HG03354 (cell line): ENCODE data around the gene PTX4.
A peak's percentile ranks its signal among the peaks of the same experiment; 100 is the strongest.
"Not testable (repeated sequence)": the region's sequence is repeated elsewhere in the genome, so short reads cannot be mapped to it uniquely, and the experiment has no call there.

Experiments used
- ATAC-seq: cut with Tn5 transposase; IDR thresholded peaks from one replicate; pipeline ENCODE4 v1.9.1; 2021; ENCODE audit warnings: mild to moderate bottlenecking; ENCODE audit not compliant: unreplicated experiment, poor library complexity, severe bottlenecking

PTX4 gene

DNA sequence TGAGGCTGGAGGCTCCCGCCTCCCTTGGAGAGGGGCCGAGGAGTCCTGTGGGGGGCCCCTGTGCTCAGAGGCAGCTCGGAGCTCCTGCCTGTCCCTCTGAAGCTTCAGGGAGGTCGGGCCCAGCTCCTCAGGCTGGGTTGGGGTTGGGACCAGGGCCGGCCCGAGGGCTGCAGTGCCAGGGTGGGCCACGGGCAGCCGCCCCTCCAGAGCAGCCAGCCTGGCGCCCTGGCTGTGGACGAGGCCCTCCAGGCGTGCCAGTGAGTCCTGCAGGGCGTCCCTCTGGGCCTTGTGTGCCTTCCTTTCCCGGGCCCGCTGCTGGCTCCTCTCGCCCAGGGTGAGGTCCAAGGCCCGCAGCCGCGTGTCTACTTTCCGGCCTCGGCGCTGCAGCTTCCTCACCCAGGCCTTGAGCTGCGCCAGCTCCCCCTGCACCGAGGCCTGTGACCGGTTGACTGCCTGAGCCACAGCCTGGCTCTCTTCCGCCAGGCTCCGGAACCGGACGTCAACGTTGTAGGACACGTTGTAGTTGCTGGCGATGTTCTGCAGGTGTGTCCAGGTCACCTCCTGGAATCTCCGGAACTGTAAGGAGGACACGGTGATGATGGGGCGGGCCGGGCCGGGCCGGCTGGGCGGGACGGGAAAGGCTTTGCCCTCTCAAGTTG is 1.2 kb downstream of the PTX4 start:
- no peak for ATAC-seq

DNA sequence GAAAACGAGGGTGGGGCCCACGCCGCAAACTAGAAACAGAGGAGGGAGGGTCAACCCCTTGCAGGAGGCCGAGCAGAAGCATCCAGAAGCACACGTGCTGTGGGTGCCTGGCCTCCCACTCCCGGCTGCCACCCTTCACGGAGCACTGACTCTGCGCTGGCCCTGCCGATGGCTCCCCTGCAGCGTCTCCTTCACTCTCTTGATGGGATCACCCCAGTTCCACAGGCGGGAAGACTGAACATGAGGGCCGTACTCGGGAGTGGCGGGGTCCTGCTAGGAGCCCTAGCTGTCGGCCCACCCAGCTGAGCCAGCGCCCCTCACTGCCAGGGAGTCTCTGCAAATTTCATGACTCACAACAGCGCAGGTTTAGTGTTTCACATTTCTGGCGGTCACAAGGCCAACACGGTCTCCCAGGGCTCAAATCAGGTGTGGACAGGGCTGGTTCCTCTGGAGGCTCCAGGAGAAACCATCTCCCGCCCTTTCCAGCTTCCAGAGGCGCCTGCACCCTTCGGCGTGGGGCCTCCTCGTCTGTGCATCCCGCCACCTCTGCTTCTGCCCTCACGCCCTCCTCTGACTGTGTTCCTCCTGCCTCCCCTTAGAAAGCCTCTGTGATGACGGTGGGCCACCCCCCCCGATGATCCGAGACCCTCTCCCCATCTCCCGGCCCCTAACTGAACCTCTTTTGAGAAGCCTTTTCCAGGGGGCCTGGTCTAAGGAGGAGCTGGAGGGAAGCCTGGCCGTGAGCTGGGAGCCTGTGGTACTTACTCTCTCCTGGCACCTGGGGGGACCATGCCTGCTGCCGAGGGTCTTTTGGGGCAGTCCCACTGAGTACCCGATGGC is 2.0 kb downstream of the PTX4 start:
- ATAC-seq, result no peak

DNA sequence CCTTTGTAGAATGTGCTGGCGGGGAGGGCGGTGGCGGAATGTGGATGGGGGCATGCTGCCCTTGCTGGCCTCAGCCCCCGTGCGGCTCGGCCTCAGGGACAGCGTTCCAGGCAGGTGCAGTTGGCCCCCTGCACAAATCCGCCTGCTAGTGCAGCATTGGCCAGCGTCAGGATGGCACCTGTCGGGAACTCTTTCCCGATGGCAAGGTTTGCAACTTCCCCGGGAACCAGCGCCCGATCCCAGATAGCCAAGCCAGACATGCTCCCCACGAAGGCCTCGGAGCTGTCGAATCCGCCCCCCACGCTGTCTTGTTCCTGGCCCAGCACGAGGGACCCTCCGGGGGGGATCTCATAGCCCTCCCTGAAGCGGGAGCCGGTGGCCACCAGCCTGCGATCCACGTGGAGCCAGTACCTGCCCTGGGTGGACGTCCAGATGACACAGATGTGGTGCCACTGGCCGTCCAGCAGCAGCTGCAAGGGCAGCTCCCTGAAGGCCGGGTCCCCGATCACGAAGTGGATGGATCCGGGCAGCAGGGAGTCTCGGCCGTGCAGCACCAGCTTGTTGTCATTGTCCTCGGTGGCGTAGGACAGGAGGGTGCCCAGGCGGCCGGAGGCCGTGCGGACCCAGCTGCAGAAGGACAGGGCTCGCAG is 2.8 kb downstream of the PTX4 start:
- no peak for ATAC-seq

DNA sequence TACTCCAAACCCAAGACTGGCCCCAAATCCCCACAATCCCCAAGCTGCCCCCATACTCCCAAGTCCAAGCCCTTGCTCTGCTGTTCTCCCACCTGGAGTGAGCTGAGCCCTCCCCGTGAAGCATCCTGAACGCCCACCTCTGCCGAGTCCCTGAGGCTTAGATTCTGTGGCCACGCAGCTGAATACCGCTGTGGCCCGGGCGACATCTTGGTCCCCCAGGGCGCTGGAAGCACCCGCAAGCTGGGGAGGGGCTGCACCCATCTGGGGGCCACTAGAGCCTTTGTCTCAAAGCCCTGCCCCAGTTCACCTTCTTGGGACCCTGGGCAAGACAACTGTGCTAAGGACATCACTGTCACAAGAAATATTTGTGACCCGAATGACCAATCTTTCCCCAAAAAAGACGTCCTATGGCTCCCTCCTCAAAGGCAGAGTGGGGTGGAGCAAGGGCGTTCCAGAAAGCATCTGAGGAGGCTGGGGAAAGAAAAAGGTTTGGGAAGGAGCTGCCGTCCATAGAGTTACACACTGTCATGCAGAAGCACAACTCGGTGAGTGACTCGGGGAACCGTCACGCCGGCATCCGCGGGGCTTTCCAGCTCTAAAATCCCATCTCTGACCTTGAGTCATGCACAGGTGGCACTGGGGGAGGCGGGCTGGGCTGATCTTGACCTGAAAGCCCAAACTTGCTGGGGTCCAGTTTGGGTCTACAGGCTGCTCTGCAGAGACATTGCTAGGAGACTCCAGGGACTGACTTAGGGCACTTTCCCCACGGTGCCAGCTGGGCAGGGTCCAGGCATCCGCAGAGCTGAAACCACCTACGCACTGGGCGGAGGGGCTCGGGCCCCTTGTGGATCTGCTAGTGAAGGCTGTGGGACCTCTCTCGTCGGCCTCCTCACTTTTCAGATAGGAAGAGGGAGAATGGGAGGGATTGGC is 6.6 kb downstream of the PTX4 start:
- no peak for ATAC-seq

DNA sequence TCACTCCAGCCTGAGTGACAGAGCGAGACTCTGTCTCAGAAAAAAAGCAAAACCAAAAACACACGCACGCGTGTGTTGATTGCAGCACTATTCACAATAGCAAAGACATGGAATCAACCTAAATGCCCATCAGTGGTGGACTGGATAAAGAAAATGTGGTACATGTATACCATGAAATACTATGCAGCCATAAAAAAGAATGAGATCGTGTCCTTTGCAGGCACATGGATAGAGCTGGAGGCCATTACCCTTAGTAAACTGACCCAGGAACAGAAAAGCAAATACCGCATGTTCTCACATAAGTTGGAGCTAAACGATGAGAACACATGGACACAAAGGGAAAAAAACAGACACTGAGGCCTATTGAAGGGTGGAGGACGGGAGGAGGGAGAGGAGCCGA is 9.8 kb downstream of the PTX4 start:
- not testable (repeated sequence) for ATAC-seq

DNA sequence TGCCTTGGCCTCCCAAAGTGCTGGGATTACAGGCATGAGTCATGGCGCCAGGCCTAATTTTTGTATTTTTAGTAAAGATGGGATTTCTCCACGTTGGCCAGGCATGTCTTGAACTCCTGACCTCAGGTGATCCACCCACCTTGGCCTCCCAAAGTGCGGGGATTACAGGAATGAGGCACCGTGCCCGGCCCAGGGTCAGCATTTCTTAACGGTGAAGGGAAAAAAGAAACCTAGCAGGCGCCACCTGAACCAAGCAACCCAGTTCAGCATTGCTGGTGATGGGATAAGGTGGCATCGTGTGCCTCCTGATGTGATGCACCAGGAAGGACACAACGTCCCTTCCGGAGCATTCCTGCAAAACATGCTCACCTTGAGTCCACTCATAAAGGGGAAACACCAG is 11.7 kb downstream of the PTX4 start:
- ATAC-seq, result no peak

DNA sequence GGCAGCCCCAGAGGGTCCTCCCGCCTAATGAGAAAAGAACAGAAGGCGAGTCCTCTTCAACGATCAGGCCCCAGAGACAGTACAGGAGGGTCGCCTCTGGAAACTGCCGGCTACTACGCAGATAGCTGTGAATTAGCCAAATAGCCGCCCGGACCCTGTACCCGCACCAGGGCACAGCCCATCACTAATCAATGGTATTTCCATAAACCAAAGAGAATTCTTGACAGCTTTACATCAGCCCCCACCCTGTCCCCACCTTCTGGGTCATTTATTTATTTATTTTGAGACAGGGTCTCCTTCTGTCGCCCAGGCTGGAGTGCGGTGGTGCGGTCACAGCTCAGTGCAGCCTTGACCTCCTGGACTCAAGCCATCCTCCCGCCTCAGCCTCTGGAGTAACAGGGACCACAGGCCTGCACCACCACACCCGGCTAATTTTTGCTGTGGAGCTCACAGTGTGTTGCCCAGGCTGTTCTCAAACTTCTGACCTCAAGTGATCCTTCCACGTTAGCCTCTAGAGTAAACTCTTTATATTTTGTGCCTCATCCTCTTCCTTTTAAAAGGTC is 13.1 kb downstream of the PTX4 start:
- no peak for ATAC-seq

DNA sequence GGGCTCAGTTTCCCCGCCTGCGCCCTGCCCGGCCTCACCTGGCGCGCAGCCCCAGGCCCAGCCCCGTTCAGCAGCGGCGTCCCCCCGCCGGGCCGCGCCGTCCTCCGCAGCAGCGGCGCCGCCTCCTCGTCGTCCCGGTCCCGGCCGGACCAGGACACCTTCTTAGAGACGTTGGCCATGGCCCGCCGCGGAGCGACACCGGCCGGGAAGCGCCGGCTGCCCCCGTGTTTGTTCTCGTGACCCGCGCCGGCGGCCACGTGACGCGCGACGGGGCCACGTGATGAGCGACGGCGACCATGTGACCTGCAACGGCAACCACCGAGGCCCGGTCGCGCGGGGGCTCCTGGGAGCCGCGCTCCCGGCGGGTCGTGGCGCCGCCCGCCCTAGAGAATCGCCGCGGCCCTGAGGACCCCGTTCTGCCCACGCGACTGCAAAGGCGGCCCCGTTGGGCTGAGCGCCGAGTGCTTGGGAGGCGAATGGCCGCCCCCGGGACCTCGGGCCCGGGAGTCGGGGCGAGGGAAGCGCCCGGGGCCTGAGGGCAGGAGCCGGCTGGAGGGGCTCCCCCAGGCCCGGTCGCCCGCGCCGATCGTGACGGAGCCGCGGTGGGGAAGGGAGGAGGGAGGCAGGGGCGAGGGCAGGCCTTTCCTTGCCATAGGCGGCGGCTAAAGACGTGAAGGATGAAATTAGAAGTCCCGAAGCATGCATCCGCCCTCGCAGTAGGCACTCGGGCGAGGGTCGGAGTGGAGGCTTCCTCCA is 13.8 kb downstream of the PTX4 start, which contains the start of gene CLCN7:
Gene CLCN7 (minus strand): TSS at position 233 of the 756 bp plus-strand sequence. CDS start 54 bp downstream, at position 179.
- peak; percentile 86 for ATAC-seq

DNA sequence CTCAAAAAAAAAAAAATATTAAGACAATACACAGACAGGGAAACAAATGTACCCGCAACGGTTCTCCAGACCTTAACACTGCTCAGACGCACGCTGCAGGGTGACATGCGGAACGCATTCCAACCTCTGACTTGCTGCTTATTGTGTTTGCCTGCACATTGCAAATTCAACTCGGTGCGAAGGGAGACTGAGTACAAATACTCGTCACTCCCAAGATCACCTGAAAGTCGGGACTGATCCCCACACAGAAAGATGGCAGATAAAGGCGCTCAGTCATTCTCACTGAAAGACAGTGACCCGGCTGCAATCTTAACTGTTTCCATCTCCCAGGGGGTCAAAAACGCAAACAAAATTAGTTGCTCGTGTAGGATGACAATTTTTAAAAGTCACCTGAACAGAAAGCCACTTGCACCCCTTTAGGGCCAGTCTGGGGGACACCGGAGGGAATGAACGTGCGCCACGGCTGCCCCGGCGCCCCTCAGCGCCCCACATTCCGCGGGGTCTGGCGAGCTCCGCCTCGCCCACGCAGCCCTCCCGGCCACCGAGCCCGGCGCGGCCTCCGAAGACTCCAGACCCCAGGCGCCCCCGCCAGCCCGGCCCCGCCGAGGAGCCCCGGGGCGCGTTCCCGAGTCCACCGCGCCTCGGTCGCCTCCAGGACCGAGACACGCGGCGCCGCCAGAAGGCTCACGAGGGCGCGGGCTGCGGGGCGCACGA is 14.5 kb downstream of the PTX4 start:
- ATAC-seq, result peak; percentile 21

DNA sequence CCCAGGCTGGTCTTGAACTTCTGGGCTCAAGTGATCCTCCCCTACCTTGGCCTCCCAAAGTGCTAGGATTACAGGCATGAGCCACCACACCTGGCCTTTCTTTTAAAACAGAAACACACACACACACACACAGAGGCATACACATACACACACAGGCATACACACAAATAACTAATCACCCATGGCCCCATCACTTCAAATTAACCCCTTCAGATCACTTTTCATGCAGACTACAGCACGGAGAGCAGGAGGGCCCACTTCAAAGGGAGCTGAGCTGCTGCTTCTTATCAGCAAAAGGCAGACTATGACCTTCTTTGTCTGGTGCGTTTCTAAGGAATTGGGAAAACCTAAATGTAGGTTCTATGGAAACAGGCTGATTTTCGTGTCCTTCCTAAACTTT is 15.8 kb downstream of the PTX4 start:
- ATAC-seq, result no peak

DNA sequence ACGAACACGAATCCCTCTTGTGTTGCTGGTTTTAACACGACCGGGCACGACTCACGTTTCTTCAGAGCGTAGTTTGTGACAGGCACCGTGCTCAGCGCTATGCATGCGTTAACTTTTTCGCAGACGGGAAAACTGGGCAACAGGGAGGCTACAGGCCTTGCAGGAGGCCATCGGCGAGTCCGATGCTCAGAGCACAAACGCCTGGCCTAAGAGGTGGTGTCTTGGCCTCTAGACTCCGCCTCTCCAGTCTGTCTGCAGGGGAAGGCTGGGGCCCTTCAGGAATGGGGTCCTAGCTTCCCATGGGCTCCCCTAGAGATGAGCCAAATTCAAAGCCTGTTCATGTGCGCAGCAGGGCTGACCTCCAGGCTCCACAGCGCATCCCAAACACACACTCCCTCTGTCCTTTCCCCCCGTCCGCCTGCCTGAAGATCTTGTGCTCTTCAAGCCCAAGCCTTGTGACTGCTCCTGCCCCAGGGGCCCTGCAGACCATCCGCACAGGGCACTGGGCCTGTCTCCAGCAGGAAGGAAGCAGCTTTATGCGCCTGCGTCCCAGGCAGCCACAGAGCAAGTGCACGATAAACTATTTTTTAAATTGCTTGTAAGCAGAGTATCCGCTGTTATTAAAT is 17.1 kb downstream of the PTX4 start:
- ATAC-seq, result no peak

DNA sequence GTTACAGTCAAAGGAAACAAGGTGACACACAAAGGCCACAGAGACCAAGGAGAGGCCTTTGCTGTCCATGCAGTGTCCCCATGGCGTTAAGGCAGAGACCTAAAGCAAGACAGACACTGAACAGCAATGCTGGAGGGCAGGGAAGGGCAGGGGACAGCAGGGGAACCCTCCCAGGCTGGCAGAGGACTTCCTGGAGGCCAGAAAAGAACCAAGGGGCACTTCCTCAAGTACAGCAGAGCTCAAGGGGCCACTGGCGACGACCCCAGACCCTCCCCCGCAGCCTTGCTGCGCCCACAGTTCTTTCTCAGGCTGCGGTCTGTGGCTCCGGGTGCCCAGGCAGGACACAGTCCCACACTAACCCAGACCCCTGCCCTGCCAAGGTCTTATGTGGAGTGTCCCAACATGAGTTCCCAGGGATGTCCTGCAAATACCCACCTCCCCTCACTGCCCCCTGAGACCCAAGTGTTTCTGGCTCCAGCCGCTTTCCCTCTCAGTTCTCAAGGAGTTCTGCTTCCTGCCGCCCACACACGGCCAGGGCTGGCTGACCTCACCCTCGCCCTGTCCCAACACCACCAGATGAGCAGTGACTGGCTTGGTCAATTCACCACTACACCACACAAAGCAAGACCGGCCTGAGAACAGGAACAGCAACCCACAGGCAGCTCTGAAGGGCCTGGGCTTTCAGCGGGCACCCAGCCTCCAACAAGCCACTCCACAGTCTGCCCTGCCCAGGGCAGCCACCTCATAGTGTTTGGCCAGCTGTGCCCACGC is 18.1 kb downstream of the PTX4 start:
- no peak for ATAC-seq

DNA sequence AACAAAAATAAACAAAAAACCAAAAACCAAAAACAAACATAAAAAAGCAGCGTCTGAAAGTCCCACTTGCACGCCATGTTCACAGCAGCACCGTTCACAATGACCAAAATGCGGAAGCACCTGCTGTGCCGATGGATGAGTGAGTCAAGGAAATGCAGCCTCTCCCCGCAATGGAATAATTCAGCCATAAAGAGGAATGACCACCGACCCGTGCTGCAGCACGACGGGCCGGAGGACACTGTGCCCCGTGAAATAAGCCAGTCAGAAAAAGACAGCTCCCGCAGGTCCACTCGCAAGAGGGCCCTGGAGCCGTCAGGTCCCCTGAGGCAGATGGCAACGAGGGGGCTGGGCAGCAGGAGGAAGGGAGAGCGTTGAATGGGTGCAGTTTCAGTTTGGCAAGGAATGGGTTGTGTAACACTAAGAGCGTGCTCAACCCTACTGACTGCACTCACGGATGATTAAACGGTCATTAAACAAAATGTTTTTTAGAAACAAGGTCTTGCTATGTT is 19.0 kb downstream of the PTX4 start:
- no peak for ATAC-seq

DNA sequence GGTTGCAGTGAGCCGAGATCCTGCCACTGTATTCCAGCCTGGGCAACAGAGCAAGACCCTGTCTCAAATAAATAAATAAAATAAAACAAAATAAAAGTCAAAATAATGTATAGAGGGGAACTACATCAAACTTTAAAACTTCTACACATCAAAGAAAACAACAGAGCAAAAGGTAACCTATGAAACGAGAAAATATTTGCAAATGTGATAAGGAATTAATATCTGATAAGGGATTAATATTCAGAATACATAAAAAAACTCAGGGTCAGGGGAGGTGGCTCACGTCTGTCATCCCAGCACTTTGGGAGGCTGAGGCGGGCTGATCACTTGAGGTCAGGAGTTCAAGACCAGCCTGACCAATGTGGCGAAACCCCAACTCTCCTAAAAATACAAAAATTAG is 19.6 kb downstream of the PTX4 start:
- not testable (repeated sequence) for ATAC-seq

DNA sequence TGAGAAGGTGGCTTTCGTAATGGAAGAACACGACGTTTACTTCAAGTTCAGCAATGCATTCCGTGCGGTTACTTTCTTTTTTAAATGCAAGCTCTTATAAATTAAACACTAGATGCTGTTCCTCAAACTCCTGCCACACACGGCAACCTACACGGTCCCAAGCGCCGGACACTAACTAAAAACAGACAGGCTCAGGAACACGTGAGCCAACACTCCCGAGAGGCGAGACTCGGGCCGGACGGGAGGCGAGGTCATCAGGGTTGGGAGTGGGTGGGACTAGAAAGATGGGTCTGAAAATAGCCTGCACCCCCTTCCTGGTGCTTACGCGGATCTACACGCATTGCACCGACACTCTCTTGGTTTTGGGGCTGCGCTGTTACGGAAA is 20.3 kb downstream of the PTX4 start:
- ATAC-seq, result no peak

DNA sequence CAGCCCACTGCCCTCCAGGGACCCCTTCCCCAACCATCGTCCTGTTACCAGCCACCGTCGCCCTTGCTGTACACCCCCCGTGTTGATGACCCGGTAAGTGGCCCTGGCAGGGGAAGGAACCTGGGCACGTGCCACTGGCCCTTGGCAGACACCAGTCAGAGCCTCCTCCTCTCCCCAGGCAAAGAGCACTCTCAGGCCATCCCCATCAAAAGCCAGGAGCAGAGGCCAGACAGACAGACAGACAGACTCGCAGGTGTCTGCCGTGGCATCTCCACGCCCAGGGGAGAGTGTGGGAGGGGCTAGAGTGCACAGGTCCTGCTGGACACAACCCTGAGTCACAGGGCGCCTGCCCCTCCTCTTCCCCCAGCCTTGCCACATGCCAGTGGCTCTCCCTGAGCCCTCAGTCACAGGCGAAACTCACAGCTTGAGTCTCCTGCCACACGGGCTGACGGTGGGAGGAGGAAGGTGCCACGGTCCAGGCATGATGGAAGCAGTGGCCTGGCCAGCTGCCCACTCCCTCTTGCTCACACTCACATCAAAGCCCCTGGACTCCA is 21.7 kb downstream of the PTX4 start:
- ATAC-seq, result no peak

DNA sequence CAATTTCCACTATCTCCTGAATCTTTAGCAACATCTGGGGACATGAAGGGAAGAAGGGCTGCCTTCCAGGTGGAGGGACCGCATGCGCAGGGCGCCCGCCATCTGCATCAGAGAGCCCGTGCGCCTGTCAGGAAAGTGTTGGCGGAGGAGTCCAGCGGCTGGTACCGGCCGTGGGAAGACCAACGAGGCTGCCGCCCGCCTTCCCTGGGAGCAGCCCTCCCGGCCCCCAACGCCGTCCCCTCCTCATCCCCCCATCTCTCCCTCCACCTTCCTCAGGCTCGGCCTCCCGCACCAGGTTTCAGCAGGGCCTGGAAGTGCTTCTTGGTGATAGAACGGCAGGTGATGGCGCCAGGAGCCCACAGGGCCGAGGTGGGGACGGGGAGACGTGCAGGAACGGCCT is 22.7 kb downstream of the PTX4 start:
- no peak for ATAC-seq
